ENCODE results near the gene TCIRG1.

The TCIRG1 gene

DNA sequence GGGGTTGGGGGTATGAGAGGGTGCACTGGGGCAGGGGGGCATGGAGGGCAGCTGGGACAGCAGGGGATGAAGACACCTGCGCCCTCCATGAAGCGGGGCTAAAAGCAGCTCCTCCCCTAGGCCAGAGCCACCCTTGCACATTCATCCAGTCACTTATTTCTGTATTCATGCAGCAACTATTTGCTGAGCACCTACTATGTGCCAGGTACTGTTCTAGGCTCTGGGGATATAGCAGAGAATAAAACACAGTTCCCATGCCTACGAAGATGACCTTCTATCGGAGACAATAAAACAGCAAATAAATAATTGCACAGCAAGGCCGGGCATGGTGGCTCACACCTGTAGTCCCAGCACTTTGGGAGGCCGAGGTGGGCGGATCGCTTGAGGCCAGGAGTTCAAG is 23.4 kb upstream of the TCIRG1 start (continued):
- TF ChIP-seq, protein P1, sequence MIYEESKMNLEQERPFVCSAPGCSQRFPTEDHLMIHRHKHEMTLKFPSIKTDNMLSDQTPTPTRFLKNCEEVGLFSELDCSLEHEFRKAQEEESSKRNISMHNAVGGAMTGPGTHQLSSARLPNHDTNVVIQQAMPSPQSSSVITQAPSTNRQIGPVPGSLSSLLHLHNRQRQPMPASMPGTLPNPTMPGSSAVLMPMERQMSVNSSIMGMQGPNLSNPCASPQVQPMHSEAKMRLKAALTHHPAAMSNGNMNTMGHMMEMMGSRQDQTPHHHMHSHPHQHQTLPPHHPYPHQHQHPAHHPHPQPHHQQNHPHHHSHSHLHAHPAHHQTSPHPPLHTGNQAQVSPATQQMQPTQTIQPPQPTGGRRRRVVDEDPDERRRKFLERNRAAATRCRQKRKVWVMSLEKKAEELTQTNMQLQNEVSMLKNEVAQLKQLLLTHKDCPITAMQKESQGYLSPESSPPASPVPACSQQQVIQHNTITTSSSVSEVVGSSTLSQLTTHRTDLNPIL (CRISPR knock-in tag; IDR thresholded peaks at IDR 0.05; ENCODE audit: low read depth): no peak
- TF ChIP-seq ZNF565 (CRISPR knock-in tag; conservative IDR thresholded peaks at IDR 0.05; ENCODE audit: low read depth) (no peak), TCF4 (CRISPR knock-in tag; IDR thresholded peaks at IDR 0.05; ENCODE audit: borderline replicate concordance) (no peak), ZNF8 (CRISPR knock-in tag; IDR thresholded peaks at IDR 0.05) (no peak), BACH2 (CRISPR knock-in tag; IDR thresholded peaks at IDR 0.05; ENCODE audit: borderline replicate concordance) (no peak)

- no peak for TF ChIP-seq ZC3H10 (CRISPR knock-in tag; IDR thresholded peaks at IDR 0.05)
- TF ChIP-seq CSDC2 (CRISPR knock-in tag; IDR thresholded peaks at IDR 0.05): no peak
- no peak for TF ChIP-seq ZNF70 (CRISPR knock-in tag; IDR thresholded peaks at IDR 0.05)
- TF ChIP-seq GLIS3 (CRISPR knock-in tag; IDR thresholded peaks at IDR 0.05): no peak
- no peak for TF ChIP-seq ISL1 (CRISPR knock-in tag; IDR thresholded peaks at IDR 0.05)
- no peak for TF ChIP-seq RARB (CRISPR knock-in tag; IDR thresholded peaks at IDR 0.05)
- TF ChIP-seq ZFP30 (CRISPR knock-in tag; IDR thresholded peaks at IDR 0.05): no peak
- TF ChIP-seq, protein P2, sequence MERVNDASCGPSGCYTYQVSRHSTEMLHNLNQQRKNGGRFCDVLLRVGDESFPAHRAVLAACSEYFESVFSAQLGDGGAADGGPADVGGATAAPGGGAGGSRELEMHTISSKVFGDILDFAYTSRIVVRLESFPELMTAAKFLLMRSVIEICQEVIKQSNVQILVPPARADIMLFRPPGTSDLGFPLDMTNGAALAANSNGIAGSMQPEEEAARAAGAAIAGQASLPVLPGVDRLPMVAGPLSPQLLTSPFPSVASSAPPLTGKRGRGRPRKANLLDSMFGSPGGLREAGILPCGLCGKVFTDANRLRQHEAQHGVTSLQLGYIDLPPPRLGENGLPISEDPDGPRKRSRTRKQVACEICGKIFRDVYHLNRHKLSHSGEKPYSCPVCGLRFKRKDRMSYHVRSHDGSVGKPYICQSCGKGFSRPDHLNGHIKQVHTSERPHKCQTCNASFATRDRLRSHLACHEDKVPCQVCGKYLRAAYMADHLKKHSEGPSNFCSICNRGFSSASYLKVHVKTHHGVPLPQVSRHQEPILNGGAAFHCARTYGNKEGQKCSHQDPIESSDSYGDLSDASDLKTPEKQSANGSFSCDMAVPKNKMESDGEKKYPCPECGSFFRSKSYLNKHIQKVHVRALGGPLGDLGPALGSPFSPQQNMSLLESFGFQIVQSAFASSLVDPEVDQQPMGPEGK (CRISPR knock-in tag; IDR thresholded peaks at IDR 0.05; ENCODE audit: borderline replicate concordance): no peak
- TF ChIP-seq PPARA (CRISPR knock-in tag; IDR thresholded peaks at IDR 0.05; ENCODE audit: borderline replicate concordance): no peak
- TF ChIP-seq ESRRG (CRISPR knock-in tag; IDR thresholded peaks at IDR 0.05): no peak
- TF ChIP-seq SNAI2 (CRISPR knock-in tag; IDR thresholded peaks at IDR 0.05): no peak
- TF ChIP-seq TCF4 (CRISPR knock-in tag; IDR thresholded peaks at IDR 0.05; ENCODE audit: borderline replicate concordance): no peak
- no peak for TF ChIP-seq ZFP3 (CRISPR knock-in tag; IDR thresholded peaks at IDR 0.05)
- no peak for TF ChIP-seq TOX (CRISPR knock-in tag; IDR thresholded peaks at IDR 0.05; ENCODE audit: borderline replicate concordance)
- no peak for TF ChIP-seq TSHZ2 (CRISPR knock-in tag; IDR thresholded peaks at IDR 0.05)
- TF ChIP-seq POU6F1 (CRISPR knock-in tag; IDR thresholded peaks at IDR 0.05; ENCODE audit: borderline replicate concordance, low read depth): no peak
- TF ChIP-seq ZNF8 (CRISPR knock-in tag; IDR thresholded peaks at IDR 0.05): no peak
- ATAC-seq: no peak
Observed at GRCh38 chr11:68016161-68016903, 22.5 kb upstream of the TCIRG1 start.

DNA sequence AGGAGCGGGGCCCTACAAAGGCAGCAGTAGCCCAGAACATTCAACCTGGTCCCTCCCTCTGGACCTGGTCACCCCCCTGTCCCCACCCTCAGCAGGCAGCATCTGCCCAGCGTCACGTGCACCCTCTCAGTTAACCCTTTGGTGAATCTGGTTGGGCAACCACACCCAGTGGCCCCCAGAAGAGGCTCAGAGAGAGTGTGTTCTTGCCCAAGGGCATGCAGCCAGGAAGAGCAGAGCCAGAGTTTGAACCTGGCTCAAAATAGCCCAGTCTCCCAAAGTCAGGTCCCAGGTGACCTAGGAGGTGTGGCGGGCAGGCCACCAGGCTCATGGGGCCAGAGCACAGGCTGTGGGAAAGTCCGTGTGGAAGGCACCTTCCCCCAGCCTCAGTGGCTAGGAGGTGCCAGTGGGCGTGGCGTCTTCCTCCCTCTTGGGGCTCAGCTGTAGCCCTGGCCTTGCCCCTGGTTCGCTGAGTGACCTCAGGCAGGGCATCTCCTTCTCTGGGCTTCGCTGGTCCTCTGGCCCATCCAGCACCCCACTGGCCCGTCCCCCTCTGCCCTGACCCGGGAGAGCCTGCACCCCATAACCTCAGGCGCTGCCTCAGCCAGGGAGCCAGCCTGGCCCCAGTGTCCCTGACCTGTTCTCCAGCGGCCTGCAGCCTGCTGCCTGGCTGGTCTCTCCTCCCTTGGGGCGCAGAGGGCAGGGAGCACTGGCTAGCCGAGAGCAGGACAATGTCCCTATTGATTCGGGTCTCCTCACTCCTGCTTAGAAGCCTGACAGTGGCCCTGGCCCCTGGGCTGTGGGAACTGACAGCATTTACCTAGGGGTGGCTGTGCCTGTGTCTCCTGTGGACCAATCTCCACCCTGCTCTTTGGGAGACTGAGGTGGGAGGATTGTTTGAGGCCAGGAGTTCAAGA is 21.7 kb upstream of the TCIRG1 start:
- TF ChIP-seq SNAI2 (CRISPR knock-in tag; IDR thresholded peaks at IDR 0.05): no peak
- TF ChIP-seq ISL1 (CRISPR knock-in tag; IDR thresholded peaks at IDR 0.05): no peak
- no peak for TF ChIP-seq ARNTL (CRISPR knock-in tag; IDR thresholded peaks at IDR 0.05; ENCODE audit: borderline replicate concordance, low read depth)
- TF ChIP-seq TSHZ2 (CRISPR knock-in tag; IDR thresholded peaks at IDR 0.05): no peak
- TF ChIP-seq CSDC2 (CRISPR knock-in tag; IDR thresholded peaks at IDR 0.05): no peak
- no peak for TF ChIP-seq ZC3H10 (CRISPR knock-in tag; IDR thresholded peaks at IDR 0.05)
- no peak for TF ChIP-seq TOX (CRISPR knock-in tag; IDR thresholded peaks at IDR 0.05; ENCODE audit: borderline replicate concordance)
- no peak for TF ChIP-seq PPARA (CRISPR knock-in tag; IDR thresholded peaks at IDR 0.05; ENCODE audit: borderline replicate concordance)
- TF ChIP-seq TCF4 (CRISPR knock-in tag; IDR thresholded peaks at IDR 0.05; ENCODE audit: borderline replicate concordance): no peak
- no peak for TF ChIP-seq ZFP3 (CRISPR knock-in tag; IDR thresholded peaks at IDR 0.05)
- no peak for TF ChIP-seq ZNF8 (CRISPR knock-in tag; IDR thresholded peaks at IDR 0.05)
- TF ChIP-seq POU6F1 (CRISPR knock-in tag; IDR thresholded peaks at IDR 0.05; ENCODE audit: borderline replicate concordance, low read depth): no peak
- TF ChIP-seq ZNF565 (CRISPR knock-in tag; conservative IDR thresholded peaks at IDR 0.05; ENCODE audit: low read depth): no peak
- no peak for ATAC-seq

Measured in SK-N-SH treated with all-trans-retinoic acid at 6 μM for 48 hours (cell line).